Measurements from ENCODE around the gene NOVA2.

The NOVA2 gene

DNA sequence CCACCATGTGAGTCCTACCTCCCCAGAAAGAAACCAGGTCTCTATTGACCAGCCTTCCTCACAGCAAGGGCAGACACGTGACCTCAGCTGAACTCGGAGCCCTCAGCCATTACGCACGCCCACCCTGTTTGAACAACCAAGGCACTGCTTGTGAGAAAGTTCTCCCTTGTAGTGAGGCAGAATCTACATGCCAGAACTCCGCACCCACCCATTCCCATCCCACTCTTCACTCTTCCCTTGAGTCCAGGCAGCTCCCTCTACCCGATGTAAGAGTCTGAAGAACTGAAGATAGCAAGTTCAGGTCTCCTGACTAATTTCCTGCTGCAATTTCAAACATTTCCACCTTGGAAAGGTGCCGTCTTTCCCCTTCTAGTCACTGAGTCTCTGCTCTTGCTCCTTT lies 6.4 kb downstream of the NOVA2 start:
- in situ Hi-C loops (cut with MboI; ENCODE audit: low sequenced_read_pairs), result no loop called here

DNA sequence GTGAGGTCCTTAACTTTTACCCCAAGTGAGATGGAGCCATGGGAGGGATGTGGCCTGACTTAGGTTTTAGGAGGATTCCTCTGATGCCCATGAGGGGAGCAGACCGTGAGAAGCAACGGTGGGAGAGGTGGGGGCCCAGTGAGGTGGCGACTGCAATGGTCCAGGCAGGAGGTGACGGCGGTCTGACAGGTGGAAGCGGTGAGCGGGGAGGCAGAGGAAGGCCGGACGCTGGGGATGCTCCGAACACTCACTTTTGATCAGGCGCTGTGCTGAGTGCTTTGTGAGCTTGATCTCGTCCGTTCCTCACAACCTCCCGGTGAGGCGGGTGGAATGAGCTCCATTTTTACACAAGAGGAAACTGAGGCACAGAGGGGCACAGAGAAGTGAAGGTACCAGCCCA lies 11.6 kb downstream of the NOVA2 start:
- in situ Hi-C loops (cut with MboI; ENCODE audit: low sequenced_read_pairs), result no loop called here

DNA sequence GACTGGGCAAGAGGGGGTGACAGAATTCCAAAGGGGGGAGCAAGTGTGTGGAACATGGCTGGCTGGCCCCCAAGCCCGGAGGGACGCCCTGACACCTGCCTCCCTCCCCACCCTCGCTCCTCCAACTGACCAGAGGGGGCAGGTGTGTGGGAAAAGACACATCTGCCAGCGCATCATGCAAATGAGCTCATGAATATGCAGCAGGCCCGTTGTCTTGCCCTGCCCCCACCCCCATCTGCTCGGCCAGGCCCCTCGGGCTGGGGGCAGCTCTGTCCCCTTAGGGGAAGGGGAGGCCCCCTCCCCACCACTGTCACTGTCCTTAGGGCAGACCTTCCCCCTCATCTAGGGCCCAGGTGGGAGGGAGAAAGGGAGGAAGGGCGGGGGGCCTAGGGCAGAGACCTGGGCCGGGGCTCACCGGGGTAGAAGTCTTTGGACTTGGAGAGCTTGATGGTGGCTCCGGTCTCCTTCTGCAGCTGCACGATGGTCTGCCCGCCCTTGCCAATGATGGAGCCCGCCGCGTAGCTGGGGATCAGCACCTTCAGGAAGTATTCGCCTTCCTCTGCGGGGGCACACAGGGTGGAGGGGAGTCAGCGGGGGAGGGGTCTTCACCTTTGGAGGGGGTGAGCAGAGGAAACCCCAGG lies 12.9 kb downstream of the NOVA2 start:
- in situ Hi-C loops (cut with MboI; ENCODE audit: low sequenced_read_pairs), result no loop called here

DNA sequence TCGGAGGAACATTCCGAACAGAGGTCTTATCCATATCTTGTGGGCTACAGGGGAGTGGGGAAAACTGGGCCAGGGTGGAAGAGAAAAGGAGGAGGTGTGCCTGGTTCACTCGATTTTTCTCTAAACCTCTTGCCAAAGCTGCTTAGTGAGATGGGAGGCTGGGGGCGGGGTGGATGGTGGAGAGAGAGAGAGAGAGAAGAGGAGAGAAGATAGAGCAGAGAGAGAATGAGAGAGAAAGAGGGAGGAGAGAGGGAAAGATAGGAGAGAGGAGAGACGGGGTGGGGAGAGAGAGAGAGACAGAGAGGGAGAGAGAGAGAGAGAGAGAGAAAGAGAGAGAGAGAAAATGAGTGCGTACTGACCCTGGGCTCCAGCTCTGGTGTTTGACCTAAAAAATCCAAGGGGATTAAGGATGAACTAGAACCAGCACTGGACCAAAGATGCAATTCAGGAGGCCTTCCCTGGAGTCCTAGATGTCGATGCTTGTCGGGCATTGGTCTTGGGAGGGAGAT lies 14.1 kb downstream of the NOVA2 start:
- in situ Hi-C loops (cut with MboI; ENCODE audit: low sequenced_read_pairs), result no loop called here

DNA sequence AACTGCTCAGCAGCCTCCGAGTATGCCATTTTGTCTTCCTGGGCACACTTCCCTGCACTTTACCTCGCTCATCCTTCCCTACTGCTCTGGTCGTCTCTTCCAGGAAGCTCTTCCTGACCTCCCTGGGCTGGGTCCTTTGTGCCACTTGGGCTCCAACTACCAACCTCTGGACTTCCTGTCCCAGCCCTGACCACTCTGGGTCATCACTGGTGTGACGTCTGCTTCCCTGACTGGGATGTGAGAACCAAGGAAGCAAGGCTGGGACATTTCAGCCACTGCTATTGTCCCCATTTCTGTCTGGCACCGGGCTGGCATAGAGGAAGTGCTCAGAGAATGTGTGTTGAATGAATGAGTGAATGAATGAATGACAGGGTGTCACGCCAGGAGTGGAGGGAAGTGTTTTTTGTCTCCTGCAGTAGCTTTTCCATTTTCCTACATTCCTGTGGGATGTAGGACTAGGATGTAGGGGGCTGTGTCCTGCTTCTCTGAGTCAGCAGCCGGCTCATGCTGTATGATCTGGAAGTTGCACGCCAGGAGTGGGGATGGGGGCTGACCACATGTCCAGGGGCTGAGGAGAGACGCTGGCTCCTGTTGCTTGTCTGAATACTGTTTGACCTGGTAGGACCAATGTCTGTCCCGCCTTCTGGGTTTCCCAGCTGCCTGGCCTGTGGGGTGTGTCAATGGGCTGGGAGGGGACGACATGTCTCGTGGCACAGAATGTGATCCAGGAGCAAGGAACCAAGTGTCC lies 14.7 kb downstream of the NOVA2 start:
- in situ Hi-C loops (cut with MboI; ENCODE audit: low sequenced_read_pairs), result no loop called here

DNA sequence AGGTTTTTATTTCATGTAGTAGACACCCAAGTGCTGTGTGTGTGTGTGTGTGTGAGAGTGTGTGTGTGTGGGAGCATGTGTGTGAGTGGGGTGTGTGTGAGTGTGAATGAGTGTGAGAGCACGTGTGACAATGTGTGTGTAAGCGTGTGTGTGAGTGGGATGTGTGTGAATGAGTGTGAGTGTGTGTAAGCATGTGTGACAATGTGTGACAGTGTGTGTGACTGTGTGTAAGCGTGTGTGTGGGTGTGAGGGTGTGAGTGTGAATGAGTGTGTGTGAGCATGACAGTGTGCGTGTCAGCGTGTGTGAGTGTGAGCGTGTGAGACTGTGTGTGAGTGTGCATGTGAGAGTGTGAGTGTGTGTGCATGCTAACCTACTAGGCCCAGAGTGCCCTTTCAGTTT lies 15.3 kb downstream of the NOVA2 start:
- in situ Hi-C loops (cut with MboI; ENCODE audit: low sequenced_read_pairs), result no loop called here

DNA sequence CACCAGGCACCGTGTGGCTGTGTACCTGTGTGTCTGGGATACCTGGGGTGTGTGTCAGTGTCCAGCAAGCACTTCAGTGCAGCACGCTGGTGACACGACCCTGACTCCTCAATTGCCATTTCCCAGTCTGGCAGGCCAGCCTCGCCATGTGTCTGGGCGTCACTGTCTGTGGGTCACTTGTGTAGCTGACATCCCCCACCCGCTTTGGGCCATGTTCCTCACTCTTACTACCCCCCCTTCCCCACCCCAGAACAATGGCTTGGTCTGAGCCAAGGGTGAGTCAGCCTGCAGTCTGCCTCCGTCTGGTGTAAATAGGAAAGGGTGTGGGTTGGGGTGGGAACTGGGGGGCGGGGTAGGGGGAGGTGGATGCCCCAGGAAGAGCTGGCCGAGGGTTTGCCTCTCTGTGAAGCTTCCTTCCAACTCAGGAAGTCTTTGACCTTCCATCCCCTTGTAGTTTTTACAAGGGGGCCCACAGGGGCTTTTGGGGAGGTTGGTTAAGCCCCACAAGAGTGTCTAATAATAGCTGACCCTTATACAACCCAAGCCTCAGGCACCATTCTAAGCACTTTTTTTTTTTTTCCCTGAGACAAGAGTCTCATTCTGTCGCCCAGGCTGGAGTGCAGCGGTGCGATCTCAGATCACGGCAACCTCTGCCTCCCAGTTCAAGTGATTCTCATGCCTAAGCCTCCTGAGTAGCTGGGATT lies 17.6 kb downstream of the NOVA2 start:
- in situ Hi-C loops (cut with MboI; ENCODE audit: low sequenced_read_pairs), result no loop called here

DNA sequence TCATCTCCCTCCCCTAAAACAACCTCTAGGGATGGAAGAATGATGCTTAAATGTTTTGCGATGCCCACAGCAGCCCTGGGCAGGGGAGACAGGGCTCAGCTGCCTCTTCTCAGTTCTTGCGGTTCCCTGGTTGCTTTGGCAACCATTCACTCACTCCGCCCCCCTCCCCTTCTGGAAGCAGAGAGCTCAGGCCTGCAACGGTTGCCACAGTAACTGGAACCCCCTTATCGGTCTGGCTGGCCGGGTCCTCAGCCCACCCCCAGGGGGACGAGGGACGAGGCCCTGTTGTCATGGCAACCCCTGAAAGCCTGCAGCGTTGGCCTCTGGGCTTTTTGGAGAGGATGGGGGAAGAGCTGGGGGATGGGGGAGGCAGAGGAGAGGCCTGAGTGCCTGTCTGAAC lies 19.5 kb downstream of the NOVA2 start:
- in situ Hi-C loops (cut with MboI; ENCODE audit: low sequenced_read_pairs), result no loop called here

DNA sequence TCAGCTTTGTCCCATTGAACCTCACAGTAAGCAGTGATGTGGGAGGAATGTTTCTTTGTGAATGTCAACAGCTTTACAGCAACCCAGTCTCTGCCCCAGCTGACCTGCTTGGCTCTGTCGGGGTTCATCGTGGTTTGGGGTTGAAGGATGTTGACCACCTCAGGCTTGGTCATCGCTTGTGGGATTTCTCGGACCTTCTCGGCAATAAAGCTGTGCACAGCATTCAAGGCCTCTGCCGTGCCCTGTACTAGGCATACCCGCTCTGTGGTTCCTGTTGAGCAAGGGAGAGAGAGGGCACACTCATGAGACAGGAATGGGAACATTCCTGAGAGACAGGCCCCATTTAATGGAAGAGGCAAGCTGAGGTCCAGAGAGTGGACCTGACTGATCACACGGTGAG lies 20.0 kb downstream of the NOVA2 start:
- in situ Hi-C loops (cut with MboI; ENCODE audit: low sequenced_read_pairs), result no loop called here

DNA sequence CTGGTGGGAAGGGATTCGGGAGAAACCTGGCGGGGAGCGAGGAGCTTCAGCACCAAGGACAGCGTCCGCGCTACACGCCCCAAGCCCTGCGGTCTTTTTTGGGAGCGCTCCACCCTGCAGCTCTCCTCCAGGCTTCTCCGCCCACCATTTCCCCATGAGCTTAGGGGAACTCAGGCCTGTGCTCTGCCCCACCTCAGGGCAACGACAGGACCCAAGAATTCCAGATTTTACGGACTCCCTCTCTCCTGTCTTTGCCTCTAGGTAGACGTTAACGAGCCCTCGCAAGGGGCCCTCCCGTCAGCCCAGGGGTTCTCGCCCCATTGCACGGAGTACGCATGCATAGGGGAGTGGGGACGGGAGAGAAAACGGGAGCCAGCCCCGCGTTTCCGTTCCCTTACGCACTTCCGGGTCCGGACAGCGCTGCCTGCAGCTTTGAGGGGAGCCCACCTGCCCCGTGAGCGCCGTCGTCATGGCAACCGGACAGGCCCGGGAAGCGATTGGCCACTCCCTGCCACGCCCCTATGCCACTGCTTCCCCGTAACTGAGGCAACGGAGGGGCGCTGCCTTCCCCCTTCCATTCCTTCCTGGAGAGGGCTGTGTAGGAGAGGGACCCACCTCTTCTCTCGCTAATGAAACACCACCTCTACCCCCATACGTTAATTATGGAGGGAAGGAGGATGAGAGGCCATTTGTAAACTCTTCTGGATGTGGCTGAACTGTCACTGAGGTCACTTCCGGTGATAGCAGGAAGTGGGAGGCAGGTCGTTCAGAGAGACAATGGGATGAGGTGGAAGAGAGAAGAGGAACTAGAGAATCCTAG lies 20.8 kb downstream of the NOVA2 start:
- in situ Hi-C loops (cut with MboI; ENCODE audit: low sequenced_read_pairs), result no loop called here

DNA sequence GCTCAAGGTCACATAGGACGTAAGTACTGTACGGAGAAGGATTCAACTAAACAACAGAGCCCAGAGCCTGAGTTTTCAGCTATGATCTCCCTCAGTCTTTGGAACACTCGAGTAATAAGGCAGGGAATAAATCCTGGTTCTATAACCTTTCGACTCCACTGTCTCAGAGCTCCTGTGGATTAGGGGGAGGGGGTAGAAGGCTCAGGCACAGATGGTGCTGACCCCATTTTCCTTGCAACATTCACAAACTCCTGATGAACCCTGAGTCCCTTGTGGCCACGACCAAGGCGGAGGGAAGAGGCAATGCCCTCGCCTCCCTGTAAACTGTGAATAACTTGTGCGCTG lies 21.4 kb downstream of the NOVA2 start:
- in situ Hi-C loops (cut with MboI; ENCODE audit: low sequenced_read_pairs), result no loop called here

DNA sequence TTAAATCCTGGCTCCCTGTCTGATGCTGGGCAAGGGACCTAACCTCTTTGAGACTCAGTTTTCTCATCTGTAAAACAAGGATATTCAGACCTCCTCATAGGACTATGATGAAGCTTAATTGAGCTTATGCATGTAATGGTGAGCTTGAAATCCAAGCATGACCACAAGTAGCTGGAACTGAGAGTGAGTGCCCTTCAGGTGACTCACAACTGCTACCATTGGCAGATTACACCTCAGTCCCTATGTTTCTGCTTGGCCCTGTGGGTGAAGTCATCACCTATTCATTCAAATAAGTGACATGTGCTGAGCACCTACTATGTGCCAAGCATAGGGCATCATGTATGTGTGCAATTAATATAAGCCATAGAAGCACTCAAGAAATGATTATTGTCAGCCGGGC lies 25.7 kb downstream of the NOVA2 start:
- in situ Hi-C loops (cut with MboI; ENCODE audit: low sequenced_read_pairs), result no loop called here

DNA sequence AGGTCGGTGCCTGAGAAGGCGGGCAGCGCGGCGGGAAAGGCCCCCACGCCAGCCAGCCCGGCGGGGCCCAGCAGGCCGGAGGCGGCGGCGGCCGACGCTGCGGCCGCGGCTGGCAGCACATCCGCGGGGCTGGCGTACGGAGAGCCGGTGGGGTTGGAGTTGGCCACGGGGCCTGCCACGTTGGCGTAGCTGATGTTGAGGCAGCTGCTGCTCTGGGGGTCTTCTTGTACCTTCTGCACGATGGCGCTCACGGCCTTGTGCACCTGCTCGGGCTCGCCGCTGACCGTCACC lies 33.2 kb downstream of the NOVA2 start:
- in situ Hi-C loops (cut with MboI; ENCODE audit: low sequenced_read_pairs), result no loop called here

DNA sequence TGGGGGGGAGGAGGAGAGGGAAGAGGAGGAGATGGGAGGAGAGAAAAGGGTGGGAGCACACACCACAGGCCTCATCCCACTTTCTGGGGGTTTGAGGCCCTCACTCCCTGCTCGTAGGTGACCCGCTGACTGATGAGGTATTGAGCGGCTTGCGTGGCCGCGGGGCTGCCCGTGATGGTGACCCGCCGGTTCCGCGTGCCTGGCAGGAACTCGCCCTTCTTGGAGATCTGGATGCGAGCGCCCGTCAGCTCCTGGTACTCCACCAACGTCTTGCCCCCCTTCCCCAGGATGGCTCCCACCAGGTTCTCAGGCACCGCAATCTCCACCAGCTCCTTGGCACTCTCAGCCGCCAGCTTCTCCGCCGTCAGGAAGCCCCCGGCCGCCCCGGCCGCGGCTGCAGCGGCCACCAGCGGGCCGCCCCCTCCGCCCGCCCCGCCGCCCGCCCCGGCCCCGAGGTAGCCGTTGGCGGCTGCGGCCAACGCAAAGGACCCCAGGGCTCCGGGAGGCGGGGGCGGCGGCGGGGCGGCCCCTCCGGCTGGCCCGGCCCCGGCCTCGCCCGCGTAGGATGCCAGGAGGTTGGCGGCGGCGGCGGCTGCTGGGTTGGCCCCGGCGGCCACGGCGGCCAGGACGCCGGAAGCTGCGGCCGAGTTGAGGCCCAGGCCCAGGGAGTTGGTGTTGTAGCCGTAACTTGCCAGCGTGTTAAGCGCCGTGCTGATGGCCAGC lies 33.7 kb downstream of the NOVA2 start:
- in situ Hi-C loops (cut with MboI; ENCODE audit: low sequenced_read_pairs), result no loop called here

DNA sequence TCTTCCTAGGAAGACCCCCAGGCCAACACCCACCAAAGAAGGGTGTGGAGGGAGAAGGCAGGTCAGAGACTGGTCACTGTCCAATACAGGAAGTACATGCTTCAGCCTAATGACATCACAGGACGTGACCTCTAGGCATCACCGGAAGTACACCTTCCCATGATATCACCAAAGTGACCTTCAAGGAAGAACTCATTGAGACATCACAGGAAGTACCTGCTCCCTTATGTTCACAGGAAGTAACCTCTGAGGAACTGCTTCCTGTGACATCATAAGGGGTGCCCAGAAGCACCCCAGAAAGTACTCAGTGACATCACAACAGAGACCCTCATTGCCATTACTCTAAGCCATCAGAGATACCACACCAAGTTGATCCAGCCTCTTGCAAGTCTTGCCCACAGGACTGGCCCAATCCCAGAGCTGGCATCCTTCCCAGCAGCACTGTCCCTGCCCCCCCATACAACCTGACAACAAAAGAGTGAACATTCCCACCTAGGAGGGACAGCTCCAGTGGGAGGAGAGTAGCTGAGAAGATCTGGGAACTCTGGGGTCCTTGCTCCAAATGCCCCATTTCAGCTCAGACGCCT lies 34.8 kb downstream of the NOVA2 start:
- in situ Hi-C loops (cut with MboI; ENCODE audit: low sequenced_read_pairs), result no loop called here

DNA sequence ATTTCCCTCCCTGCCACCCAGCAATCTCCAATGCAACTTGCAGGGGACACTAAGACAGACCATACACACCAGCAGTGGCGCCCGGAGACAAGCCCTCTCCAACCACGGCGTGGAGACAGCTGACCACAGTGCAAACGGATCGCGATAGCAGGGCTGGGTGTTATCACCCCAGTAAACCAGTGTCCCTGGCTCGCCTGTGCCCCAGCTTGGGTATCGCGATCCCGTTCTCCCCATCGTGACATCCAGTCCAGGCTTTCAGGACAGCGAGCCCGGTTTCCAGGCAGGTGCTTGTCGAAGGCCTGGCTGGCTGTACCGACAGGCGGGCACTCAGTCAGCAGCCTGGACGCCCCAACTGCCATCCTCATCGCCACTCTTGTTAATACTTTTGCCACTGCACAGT lies 38.4 kb downstream of the NOVA2 start:
- in situ Hi-C loops (cut with MboI; ENCODE audit: low sequenced_read_pairs), result no loop called here

DNA sequence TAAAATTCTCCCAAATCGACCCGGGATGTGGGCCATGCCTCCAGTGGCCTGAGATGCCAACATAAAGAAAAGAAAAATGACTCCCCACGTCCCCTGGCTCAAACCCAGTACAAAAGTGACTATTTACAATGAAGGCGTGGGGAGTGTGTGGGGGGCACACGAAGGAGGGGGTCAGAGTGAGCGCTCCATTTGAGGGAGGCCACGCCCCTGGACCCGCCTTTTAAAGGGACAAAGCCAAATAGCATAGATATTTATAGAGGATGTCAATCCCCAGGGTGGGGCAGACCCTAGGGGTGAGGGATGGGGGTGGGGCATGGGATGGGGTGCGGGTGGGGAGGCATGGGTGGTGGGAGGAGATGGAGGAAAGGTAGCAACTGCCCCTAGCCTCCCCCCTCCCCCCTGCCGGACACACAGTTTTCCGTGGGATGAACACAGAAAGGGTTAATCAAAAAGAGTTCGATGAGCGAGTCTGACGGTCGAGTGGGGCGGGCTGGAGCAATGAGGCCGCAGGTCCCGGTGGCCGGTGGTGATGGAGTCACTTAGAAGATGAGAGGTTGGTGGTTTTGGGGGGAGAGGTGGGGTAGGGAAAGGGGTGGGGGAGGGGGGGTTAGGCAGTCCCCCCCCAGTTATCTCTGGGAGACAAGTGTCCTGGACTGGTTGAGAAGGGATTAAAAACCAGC lies 39.0 kb downstream of the NOVA2 start:
- in situ Hi-C loops (cut with MboI; ENCODE audit: low sequenced_read_pairs), result no loop called here

DNA sequence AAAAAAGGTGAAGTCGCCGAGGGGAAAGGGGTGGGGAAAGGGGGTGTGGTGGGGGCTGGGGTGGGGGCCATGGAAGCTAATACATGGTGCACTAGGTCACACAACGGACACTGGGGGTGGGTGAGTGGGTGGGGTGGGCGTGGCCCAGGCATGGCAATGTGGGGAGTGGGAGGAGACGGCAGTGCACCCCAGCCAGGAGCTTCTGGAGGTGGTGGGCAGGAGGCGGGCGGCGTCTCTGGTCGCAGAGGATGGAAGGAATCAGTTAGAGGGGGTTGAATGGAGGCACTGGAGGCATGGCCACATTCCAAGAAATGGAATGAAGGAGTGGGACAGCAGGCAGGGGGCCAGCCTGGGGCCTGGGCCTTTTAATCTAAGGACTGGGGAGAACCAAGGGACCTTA lies 39.9 kb downstream of the NOVA2 start:
- in situ Hi-C loops (cut with MboI; ENCODE audit: low sequenced_read_pairs), result no loop called here

DNA sequence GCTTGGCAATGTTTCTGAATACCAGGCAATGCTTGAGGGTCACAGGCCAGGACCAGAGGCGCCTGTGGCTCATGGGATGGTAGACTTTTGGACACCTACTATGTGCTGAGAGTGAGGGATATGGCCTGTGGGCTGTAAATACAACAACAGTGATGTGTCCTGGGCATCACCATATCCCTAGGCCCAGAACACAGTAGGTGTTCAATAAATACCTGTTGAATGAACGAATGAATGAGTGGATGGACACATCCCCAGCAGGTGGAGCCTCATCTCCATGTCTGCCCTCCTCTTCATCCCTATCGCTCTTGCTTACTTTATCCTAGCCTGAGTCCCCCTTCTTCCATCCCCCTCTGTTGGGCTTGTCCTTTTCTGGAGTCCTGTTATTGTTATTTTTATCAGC lies 42.6 kb downstream of the NOVA2 start:
- in situ Hi-C loops (cut with MboI; ENCODE audit: low sequenced_read_pairs), result no loop called here

DNA sequence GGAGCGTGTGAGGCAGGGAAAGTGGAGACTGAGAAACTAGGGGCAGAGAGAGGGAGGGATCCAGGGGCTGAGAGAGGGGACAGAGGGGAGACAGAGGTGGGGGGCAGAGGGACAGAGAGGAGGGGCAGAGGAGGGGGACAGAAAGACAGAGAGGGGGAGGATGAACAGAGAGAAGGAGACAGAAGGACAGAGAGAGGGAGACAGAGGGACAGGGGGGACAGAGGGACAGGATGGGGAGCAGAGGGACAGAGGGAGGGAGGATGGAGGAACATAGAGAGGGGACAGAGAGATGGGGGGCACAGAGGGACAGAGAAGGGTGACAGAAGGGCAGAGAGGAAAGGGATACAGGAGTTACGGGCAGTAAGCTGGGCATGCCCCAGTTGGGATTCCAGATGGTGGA lies 44.4 kb downstream of the NOVA2 start:
- in situ Hi-C loops (cut with MboI; ENCODE audit: low sequenced_read_pairs), result no loop called here
